Activated naive CD8-positive, alpha-beta T cell treated with anti-CD3 and anti-CD28 coated beads for 36 hours (primary cell): ENCODE data around the gene ZBTB18. TPM values are rescaled to one million over a fixed set of nuclear protein-coding genes. Genes with fewer than 3 reads are reported as not detected.

Source experiments
- DNase-seq: peaks from one replicate; pipeline ENCODE4 v3.0.0; 2021
- H3K27ac Mint-ChIP-seq: one replicate; pipeline ENCODE4 v1.8.0; 2022; ENCODE audit warnings: mild to moderate bottlenecking, moderate library complexity, mixed read lengths
- H3K27me3 Mint-ChIP-seq: one replicate; pipeline ENCODE4 v1.8.0; 2022; ENCODE audit warnings: mild to moderate bottlenecking, mixed read lengths
- H3K36me3 Mint-ChIP-seq: one replicate; pipeline ENCODE4 v1.8.0; 2021; ENCODE audit warnings: mild to moderate bottlenecking, mixed read lengths
- H3K4me1 Mint-ChIP-seq: one replicate; pipeline ENCODE4 v1.8.0; 2021; ENCODE audit warnings: mixed read lengths
- H3K4me3 Mint-ChIP-seq: one replicate; pipeline ENCODE4 v1.8.0; 2022; ENCODE audit warnings: mild to moderate bottlenecking, moderate library complexity, mixed read lengths
- H3K9me3 Mint-ChIP-seq: one replicate; pipeline ENCODE4 v1.8.0; 2022; ENCODE audit warnings: mixed read lengths
- total RNA-seq, 2 experiments: library from RNA; stranded (reverse); gene quantifications; one replicate each; pipeline ENCODE4 v1.2.3, GENCODE V29; 2021

ZBTB18 gene
- total RNA-seq, 2 experiments from 2014 or later: 5.6 to 5.7 TPM

DNA sequence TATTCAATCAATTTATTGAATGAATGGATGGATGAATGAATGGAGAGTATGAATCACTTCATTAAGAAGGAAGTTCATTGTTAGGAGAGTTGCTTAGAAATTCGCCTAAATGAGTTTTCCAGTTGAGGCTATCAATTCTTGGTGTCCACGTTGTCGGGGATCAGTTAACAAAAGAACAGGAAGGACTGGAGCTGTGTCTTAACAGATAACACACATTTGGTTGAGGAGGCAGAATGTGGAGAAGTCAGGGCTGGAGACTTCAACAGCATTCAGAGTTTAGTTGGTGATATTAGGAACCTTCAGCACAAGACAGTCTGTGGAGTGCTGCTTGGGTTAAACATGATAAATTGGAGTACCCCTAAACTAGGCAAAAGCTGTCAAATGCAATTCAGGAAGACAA lies 33.7 kb downstream of the ZBTB18 start:
- H3K4me3 Mint-ChIP-seq: no peak overlapping the region
- no peaks in the 10 kb centered on the region for H3K27me3 Mint-ChIP-seq
- no peaks in the 10 kb centered on the region for H3K4me1 Mint-ChIP-seq
- H3K9me3 Mint-ChIP-seq: no peaks in the 10 kb centered on the region
- no peak for DNase-seq
- H3K27ac Mint-ChIP-seq: no peak overlapping the region
- no peaks in the 10 kb centered on the region for H3K36me3 Mint-ChIP-seq

GRCh38 chr1:244085891-244086290 lies 34.8 kb downstream of the ZBTB18 start:
- no peak overlapping the region for H3K27ac Mint-ChIP-seq
- DNase-seq: no peak
- H3K4me1 Mint-ChIP-seq: no peaks in the 10 kb centered on the region
- H3K36me3 Mint-ChIP-seq: no peaks in the 10 kb centered on the region
- no peaks in the 10 kb centered on the region for H3K27me3 Mint-ChIP-seq
- H3K9me3 Mint-ChIP-seq: no peaks in the 10 kb centered on the region
- no peak overlapping the region for H3K4me3 Mint-ChIP-seq

GRCh38 chr1:244087021-244087560 lies 36.0 kb downstream of the ZBTB18 start:
- Mint-ChIP-seq H3K27me3 (no peaks in the 10 kb centered on the region), H3K4me3 (no peak overlapping the region), H3K36me3 (no peaks in the 10 kb centered on the region), H3K9me3 (no peaks in the 10 kb centered on the region), H3K4me1 (no peaks in the 10 kb centered on the region), H3K27ac (no peak overlapping the region)
- no peak for DNase-seq

- no peaks in the 10 kb centered on the region for H3K27me3 Mint-ChIP-seq
- no peaks in the 10 kb centered on the region for H3K4me1 Mint-ChIP-seq
- no peaks in the 10 kb centered on the region for H3K36me3 Mint-ChIP-seq
- H3K4me3 Mint-ChIP-seq: no peak overlapping the region
- H3K27ac Mint-ChIP-seq: no peak overlapping the region
- no peak for DNase-seq
- H3K9me3 Mint-ChIP-seq: no peaks in the 10 kb centered on the region
Measured at GRCh38 chr1:244087611-244088010, 36.5 kb downstream of the ZBTB18 start.

GRCh38 chr1:244088161-244088560 lies 37.1 kb downstream of the ZBTB18 start:
- H3K27ac Mint-ChIP-seq: no peak overlapping the region
- no peaks in the 10 kb centered on the region for H3K27me3 Mint-ChIP-seq
- H3K36me3 Mint-ChIP-seq: no peaks in the 10 kb centered on the region
- no peak for DNase-seq
- H3K4me1 Mint-ChIP-seq: no peaks in the 10 kb centered on the region
- no peak overlapping the region for H3K4me3 Mint-ChIP-seq
- H3K9me3 Mint-ChIP-seq: no peaks in the 10 kb centered on the region

- Mint-ChIP-seq H3K27me3 (no peaks in the 10 kb centered on the region), H3K27ac (no peak overlapping the region), H3K36me3 (no peaks in the 10 kb centered on the region), H3K9me3 (no peaks in the 10 kb centered on the region), H3K4me3 (no peak overlapping the region), H3K4me1 (no peaks in the 10 kb centered on the region)
- DNase-seq: no peak
Measured at GRCh38 chr1:244089561-244089960, 38.5 kb downstream of the ZBTB18 start.

- H3K4me1 Mint-ChIP-seq: no peaks in the 10 kb centered on the region
- no peaks in the 10 kb centered on the region for H3K27me3 Mint-ChIP-seq
- H3K9me3 Mint-ChIP-seq: no peaks in the 10 kb centered on the region
- no peak overlapping the region for H3K27ac Mint-ChIP-seq
- H3K4me3 Mint-ChIP-seq: no peak overlapping the region
- no peak for DNase-seq
- no peaks in the 10 kb centered on the region for H3K36me3 Mint-ChIP-seq
Measured at GRCh38 chr1:244090645-244091044, 39.6 kb downstream of the ZBTB18 start.

DNA sequence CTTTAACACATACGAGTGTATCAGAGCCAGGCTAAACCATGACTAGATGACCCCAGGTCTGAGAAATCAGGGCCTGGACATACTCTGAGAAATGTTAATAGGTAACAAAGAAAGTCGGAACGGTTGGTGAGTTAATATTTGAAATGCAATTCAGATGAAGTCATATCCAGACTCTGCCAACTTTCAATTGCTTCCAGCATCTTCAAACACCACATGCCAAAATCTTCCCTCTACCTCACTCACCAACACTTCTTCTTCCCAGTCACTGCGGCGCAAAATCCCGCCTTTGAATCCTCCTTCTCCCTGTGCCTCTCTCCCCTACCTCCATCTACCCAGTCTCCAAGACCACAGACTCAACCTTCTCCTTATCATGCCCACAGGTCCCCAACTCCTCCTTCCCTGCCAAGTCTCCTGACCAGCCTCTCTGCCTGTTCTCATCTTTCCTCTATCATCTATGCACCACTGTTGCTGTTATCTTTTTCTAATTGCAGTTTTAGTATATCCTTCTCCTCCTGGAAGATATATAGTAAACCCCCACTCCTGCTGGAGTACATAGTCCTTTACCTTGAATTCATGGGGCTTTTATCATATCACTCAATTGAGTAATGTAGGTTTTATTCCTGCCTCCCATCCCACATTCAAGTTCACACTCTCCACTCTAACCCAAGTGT lies 41.3 kb downstream of the ZBTB18 start:
- DNase-seq: no peak
- H3K4me1 Mint-ChIP-seq: peaks cover 3% of the 10 kb centered on the region
- H3K27ac Mint-ChIP-seq: no peak overlapping the region
- H3K36me3 Mint-ChIP-seq: no peaks in the 10 kb centered on the region
- no peaks in the 10 kb centered on the region for H3K9me3 Mint-ChIP-seq
- H3K4me3 Mint-ChIP-seq: no peak overlapping the region
- H3K27me3 Mint-ChIP-seq: no peaks in the 10 kb centered on the region

DNA sequence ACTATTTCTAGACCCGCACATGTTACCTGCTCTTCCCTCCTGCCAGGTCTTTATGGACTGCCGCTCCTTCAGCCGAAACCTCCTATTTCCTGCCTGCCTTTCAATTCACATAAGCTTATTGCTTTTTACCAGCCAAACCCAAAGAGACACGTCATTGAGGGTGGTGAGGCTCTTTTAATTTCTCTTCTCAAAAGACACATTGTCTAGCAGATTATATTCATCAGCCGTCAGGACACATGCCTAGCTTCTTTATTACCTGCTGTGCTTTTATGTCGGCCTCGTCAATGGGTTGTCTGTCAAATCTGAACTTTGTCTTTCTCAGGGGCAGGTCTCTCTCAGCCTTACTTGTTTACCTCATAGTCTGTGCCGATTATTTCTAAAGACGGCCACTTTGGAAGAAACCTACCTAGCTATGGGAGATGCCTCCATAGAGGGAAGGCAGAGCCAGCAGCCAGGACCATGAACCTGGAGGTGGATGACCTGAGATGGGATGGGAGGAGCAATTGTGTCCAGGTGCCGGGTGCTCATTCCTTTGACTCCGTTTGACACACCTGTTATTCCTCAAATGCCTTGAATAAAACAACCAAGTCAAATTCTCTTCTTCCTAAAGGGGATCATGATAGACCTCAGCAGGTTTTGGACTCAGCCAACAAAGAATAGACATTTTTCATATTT lies 42.0 kb downstream of the ZBTB18 start:
- no peak for DNase-seq
- Mint-ChIP-seq H3K36me3 (no peaks in the 10 kb centered on the region), H3K9me3 (no peaks in the 10 kb centered on the region), H3K27me3 (no peaks in the 10 kb centered on the region), H3K4me3 (no peak overlapping the region), H3K4me1 (peaks cover 7% of the 10 kb centered on the region), H3K27ac (no peak overlapping the region)

DNA sequence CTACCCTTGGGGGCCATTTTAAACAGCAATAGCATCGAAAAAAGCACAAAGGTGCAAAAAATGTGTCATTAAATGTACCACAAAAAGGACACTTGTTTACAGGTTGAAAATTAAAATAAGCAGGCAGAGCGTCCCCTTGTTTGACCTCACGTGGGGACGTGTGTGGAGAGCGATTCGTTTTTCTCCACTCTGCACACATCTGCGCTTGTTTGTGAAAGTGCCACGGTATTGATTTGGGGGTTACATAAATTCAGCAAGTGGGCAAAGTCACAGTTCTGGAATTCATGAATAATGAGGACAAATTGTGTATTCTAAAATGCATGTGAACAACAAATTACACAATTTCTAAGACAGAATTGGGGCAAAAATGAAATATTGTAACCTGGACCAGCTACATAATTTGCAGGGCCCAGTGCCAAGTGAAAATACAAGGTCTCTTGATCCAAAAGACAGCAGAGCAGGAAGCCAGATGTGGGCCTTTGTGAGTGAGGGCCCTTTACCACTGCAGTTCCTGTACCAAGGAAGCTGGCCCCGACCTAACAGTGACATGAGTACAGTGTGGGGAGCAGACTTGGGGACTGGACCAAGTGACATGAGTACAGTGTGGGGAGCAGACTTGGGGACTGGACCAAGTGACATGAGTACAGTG lies 43.9 kb downstream of the ZBTB18 start:
- H3K4me3 Mint-ChIP-seq: no peak overlapping the region
- no peaks in the 10 kb centered on the region for H3K36me3 Mint-ChIP-seq
- no peaks in the 10 kb centered on the region for H3K27me3 Mint-ChIP-seq
- no peak for DNase-seq
- peaks cover 15% of the 10 kb centered on the region for H3K4me1 Mint-ChIP-seq
- peaks cover 2% of the 10 kb centered on the region for H3K9me3 Mint-ChIP-seq
- H3K27ac Mint-ChIP-seq: no peak overlapping the region

- DNase-seq: no peak
- Mint-ChIP-seq H3K4me3 (no peak overlapping the region), H3K27me3 (peaks cover under 1% of the 10 kb centered on the region), H3K36me3 (no peaks in the 10 kb centered on the region), H3K4me1 (peaks cover 18% of the 10 kb centered on the region), H3K9me3 (peaks cover 2% of the 10 kb centered on the region), H3K27ac (no peak overlapping the region)
Measured at GRCh38 chr1:244095529-244095911, 44.4 kb downstream of the ZBTB18 start.

DNA sequence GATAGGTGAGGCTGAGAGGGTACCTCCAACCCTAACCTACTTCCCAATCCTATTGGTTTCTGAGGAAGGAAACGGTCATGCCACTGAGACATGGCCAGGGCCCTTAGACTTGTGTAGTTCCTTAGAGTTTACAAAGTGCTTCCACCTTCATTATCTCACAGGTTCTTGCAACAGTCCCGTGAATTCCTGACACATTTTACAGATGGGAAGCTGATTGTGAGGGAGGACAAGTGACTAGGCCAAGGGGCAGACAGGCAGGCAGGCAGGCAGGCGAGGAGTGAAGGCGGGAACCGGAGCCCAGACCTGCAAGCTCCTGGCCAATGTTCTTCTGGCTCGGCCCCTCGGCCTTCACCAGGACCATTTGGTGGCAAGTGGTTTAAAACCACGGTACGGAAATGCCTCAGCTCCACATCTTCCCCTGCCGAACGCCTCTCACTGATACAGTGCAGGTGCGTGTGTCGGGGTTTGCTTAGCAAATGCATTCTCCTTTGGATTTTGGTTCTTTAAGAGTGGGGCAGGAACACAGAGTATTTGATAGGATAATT lies 45.1 kb downstream of the ZBTB18 start:
- peaks cover 5% of the 10 kb centered on the region for H3K36me3 Mint-ChIP-seq
- H3K9me3 Mint-ChIP-seq: peaks cover 2% of the 10 kb centered on the region
- no peak for DNase-seq
- H3K27me3 Mint-ChIP-seq: peaks cover 6% of the 10 kb centered on the region
- no peak overlapping the region for H3K4me3 Mint-ChIP-seq
- H3K4me1 Mint-ChIP-seq: peaks cover 24% of the 10 kb centered on the region
- no peak overlapping the region for H3K27ac Mint-ChIP-seq

DNA sequence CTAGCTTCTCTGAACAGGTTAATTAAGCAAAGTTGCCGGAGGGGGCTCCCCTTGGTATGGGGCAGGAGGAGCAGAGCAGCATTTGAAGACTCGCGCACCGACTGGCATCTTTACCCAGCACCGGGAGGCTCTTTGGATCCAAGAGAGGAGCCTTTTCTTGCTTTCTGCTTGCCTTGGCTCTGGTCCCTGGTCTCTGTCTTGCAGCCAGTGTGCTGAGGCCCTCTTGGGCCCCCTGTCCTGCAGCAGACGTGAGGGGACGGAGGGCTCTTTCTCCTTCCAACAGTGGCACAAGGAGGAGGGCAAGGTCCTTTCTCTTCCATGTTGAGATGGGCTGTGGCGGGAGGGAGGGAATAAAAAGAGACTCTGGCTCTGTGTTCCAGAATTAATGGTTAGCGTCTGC lies 45.6 kb downstream of the ZBTB18 start:
- Mint-ChIP-seq H3K27ac (no peak overlapping the region), H3K27me3 (peaks cover 6% of the 10 kb centered on the region), H3K4me3 (no peak overlapping the region), H3K36me3 (peaks cover 5% of the 10 kb centered on the region), H3K4me1 (peaks cover 29% of the 10 kb centered on the region), H3K9me3 (peaks cover 2% of the 10 kb centered on the region)
- DNase-seq: no peak

GRCh38 chr1:244097523-244098405 lies 46.7 kb downstream of the ZBTB18 start:
- H3K9me3 Mint-ChIP-seq: peaks cover 2% of the 10 kb centered on the region
- no peak overlapping the region for H3K4me3 Mint-ChIP-seq
- H3K27me3 Mint-ChIP-seq: peaks cover 6% of the 10 kb centered on the region
- peak overlapping the region; percentile 65 for H3K27ac Mint-ChIP-seq
- peaks cover 29% of the 10 kb centered on the region for H3K4me1 Mint-ChIP-seq
- no peak for DNase-seq
- peaks cover 5% of the 10 kb centered on the region for H3K36me3 Mint-ChIP-seq
